Activated T-helper 9 cell treated with anti-CD3 and anti-CD28 coated beads, Interleukin-2, amount 50 U/mL, for 16 hours (primary cell): Measurements from ENCODE around the gene SLC39A11.

ENCODE experiments used
- DNase-seq: peaks from one replicate; pipeline ENCODE4 v3.0.0-alpha.2; 2020; ENCODE audit warnings: low read depth

The SLC39A11 gene

DNA sequence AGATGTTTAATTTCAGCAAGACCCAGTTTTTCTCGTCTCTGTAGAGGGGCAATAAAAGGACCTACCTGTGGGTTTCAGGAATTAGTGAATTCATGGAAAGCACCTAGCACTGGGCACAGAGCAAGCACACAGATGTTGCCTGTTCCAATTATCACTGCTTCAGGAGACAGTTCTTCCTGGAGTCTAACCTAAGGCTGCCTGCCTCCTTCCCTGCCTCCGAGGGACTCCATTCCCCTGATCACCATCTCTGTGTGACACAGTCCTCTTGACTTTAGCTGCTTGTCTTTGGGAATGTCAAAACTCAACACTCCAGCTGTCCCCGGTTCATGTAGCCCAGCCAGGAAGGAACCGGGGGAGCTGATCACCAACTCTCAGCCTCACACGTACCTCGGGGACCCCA, 474.9 kb downstream of the SLC39A11 start:
- DNase-seq: no peak

DNA sequence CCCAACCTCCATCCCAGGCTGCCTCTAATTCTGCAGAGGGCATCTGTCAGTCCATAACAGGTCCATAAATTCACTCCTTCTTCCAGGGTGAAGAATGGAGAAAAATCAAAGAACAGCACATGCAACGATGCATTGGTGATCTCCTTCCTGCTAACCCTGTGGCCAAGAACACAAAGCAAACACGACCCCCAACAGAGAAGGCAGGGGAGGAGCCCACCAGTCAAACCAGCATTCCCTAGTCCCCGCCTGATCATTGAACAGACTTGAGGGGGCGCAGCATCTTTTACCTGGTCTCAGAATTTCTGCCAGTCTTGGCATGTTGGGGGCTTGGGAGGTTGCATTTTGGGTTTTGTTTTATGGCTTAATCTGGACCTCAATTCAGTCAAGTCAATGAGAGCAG, 476.0 kb downstream of the SLC39A11 start:
- DNase-seq: no peak

GRCh38 chr17:72615627-72615991, 476.9 kb downstream of the SLC39A11 start:
- no peak for DNase-seq

- DNase-seq: no peak
Observed at GRCh38 chr17:72614871-72615626, 477.4 kb downstream of the SLC39A11 start.

GRCh38 chr17:72614476-72614870, 478.0 kb downstream of the SLC39A11 start:
- no peak for DNase-seq

DNA sequence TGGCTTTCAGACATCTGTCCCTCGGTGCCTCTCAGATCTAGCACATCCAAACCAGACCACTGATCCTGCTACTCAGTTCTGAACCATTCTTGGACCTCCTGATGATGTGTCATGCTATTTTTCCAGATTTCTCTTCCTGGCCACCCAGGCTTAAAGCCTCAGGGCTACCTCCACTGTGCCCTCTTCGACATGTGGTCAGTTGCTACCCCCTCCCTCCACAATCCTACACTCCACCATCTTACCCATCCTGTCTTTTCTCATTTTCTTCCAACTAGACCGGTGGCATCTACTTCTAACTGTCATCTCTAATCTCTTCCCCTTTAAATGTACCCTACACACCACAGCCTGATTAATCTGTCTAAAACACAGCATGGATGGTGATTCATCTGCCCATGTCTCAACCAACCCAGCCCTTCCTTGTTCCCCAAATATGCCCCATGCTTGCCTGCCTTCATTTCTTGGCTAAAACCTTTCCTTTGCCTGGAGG, 478.6 kb downstream of the SLC39A11 start:
- no peak for DNase-seq

DNA sequence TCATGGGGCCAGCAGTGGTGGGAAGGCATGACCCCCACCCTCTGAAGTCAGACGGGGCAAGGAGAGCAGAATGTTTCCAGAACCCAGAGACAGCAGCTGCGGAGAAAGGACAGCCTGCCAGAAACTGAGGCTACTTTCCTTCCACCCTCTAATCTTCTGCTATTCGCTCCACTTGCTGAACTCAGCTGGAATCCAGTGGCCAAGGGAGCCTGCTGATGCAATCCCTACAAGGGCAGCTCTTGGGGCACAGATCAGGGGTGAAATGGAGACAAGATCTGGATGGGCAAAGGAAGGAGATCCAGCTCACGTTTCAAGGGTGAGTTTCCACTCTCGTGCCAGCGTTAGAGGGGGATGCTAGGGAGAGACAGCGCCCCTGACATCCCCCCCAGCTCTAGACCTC, 479.1 kb downstream of the SLC39A11 start:
- no peak for DNase-seq

- no peak for DNase-seq
Observed at GRCh38 chr17:72611172-72611571, 481.3 kb downstream of the SLC39A11 start.

DNA sequence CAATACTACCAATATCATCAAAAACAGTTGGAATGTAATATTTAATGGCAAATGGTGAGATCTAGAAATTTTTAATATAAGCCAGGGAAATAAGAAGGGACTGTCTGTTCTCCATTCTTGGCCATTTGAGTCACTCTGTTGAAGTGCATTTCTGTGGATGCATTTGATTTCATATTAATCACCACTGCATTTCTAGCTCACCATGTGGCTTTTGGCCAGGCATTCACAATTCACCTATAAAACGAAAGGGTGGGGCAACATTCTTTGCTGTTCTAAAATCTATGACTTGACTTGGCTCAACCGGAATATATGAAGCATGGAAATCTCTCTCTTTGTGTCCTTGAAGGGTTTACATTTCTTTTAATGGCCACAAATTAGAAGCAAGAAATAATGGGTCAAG, 483.0 kb downstream of the SLC39A11 start:
- DNase-seq: no peak

- no peak for DNase-seq
Observed at GRCh38 chr17:72608436-72608835, 484.1 kb downstream of the SLC39A11 start.

DNA sequence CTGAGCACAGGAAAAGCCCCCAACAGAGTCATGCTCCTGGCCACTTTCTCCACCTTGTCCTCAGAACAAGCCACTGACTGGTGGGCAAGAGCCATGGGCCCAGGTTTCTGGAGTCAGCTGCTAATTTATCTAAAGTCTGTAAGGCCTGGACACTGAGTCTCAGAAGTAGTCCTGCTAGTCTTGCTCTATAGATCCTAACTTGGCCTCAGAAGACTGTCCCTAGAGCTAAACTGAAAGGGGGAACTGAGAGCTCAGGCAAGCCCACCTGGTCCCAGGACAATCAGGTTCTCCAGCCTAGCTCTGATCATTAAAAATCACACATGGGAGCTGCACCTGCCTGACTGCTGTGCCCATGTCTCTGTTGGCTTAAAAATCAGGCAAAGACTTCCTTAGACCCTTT, 485.8 kb downstream of the SLC39A11 start:
- DNase-seq: no peak

DNA sequence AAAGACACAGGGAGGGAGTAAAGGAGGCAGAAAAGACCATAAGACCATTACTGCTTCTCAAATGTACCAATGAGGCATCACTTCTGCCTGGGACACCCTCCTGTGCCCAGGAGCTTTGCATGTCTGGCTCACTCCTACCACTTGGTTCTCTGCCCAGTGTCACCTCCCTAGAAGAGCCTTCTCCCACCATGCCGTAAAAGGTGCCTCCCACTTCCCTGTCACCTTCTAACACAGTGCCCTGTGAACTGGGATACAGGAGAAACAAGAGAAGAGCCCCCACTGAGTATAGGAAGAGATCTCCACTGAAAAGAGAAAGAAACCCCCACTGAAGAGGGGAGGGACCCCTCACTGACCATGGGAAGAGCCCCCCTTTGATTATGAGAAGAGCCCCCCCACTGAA, 486.9 kb downstream of the SLC39A11 start:
- no peak for DNase-seq

DNA sequence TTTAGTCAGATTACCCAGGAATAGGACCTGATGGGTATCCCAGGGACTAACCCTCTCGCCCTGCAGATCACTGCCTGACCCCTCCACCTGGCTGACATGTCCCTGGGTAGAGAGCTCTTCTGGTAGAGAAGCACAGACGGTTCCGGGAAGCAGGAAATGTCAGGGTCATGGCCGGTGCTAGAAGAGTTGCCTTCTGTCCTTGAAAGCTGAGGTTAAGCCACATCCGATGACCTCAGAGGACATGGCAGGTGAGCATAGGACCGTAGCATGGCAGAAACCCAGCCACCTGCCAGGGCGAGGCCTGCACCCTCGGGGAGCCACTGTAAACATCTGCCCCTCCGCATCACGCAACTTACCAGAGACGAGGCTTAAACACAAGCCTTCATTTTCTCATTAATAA, 488.0 kb downstream of the SLC39A11 start:
- DNase-seq: no peak

GRCh38 chr17:72603420-72604242, 488.9 kb downstream of the SLC39A11 start:
- DNase-seq: no peak

DNA sequence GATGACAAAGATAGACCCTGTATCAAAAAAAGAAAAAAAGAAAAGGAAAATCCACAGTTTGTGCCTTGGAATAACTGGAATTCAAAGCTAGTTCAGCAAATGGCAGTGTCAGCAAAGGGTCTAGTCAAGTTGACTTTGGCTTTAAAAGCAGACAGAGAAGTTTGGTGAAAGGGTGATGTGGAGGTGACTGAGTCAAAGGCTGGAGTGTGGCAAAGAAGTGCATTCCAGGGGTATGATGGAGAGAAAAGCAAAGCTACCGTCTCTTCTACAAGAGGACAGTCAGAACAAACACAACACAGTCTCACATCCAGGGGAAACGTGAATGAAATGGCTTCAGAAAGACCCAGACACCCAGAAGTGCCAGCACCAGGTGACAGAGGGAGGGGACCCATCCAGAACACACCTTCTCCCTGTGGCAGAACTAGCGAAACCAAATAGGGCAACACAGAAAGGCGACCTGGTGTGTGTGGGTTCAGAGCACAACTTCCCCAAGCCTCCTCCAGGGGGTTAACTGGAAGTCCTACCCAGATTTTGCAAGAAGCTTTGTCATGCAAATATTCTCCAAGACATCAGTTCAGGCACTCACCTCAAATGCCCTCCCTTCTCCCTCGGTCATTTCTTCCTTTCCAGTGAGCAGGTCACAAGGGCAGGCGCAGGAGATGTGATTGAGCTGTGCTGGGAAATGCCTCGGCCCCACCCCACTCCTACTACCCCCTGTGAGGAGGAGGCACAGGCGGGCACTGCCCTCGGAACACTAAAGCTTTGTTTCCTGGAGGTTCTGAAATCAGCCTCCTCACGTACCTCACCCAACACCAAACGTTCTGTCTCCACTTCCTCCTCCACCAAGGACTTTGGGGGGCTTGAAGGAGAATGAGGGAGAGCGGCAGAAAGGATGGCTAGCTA, 489.7 kb downstream of the SLC39A11 start:
- no peak for DNase-seq

GRCh38 chr17:72600934-72601333, 491.6 kb downstream of the SLC39A11 start:
- DNase-seq: no peak

GRCh38 chr17:72599891-72600290, 492.6 kb downstream of the SLC39A11 start:
- DNase-seq: no peak

- no peak for DNase-seq
Observed at GRCh38 chr17:72598695-72599094, 493.8 kb downstream of the SLC39A11 start.

- no peak for DNase-seq
Observed at GRCh38 chr17:72597354-72598087, 495.0 kb downstream of the SLC39A11 start.
